Sciatic nerve (tissue), 2 donors: ENCODE data around the gene VPS37B. TPM values are rescaled to one million over a fixed set of nuclear protein-coding genes. Genes with fewer than 3 reads are reported as not detected.

Experiments
- ATAC-seq: fragments of 200-7000 bp; cut with Tn5 transposase; one replicate; pipeline ENCODE4 v1.9.1; 2020; ENCODE audit warnings: mild to moderate bottlenecking, moderate library complexity
- DNase-seq: peaks from one replicate; pipeline ENCODE4 v3.0.0-alpha.2; 2020; ENCODE audit warnings: low spot score
- intact Hi-C: fragments of 100-400 bp; cut with DNase I; formaldehyde crosslinking; loops from one replicate; pipeline ENCODE4 v1.14.2; 2022
- total RNA-seq: library from RNA; stranded (reverse); fragmentation: NEBNext Ultra II Directional; extraction: Animal tissue kit (Norgen Biotek cat#: 25700); gene quantifications from one replicate; pipeline ENCODE4 v1.2.1, GENCODE V29; 2021
- donor health status: DM: no; HTN: no; CAD: no.
- donor health status: DM: no; HTN: no; CAD: no.

Gene VPS37B
- total RNA-seq, 1 donor from 2014 or later = 24.8 TPM

GRCh38 chr12:122846622-122847515 is 49.1 kb downstream of the VPS37B start:
- intact Hi-C loops = no loop called here
- DNase-seq (no peak), ATAC-seq (no peak)

- ATAC-seq = no peak
- DNase-seq = no peak
- intact Hi-C loops = no loop called here
Measured at GRCh38 chr12:122845865-122846621, 49.9 kb downstream of the VPS37B start.

GRCh38 chr12:122845041-122845864 is 50.7 kb downstream of the VPS37B start:
- intact Hi-C loops = no loop called here
- peak; percentile 48 for ATAC-seq
- DNase-seq = no peak

GRCh38 chr12:122844366-122844971 is 51.5 kb downstream of the VPS37B start:
- intact Hi-C loops = no loop called here
- ATAC-seq (no peak), DNase-seq (no peak)

GRCh38 chr12:122843455-122843854 is 52.5 kb downstream of the VPS37B start:
- ATAC-seq (no peak), DNase-seq (no peak)
- intact Hi-C loops = no loop called here

- intact Hi-C loops = no loop called here
- DNase-seq (no peak), ATAC-seq (no peak)
Measured at GRCh38 chr12:122842505-122843405, 53.2 kb downstream of the VPS37B start.

- intact Hi-C loops = no loop called here
- DNase-seq = no peak
- ATAC-seq = no peak
Measured at GRCh38 chr12:122841544-122842321, 54.2 kb downstream of the VPS37B start.

GRCh38 chr12:122840580-122841513 is 55.1 kb downstream of the VPS37B start:
- ATAC-seq = no peak
- intact Hi-C loops = no loop called here
- DNase-seq = no peak

GRCh38 chr12:122839907-122840554 is 55.9 kb downstream of the VPS37B start:
- intact Hi-C loops = no loop called here
- DNase-seq = no peak

GRCh38 chr12:122838841-122839240 is 57.1 kb downstream of the VPS37B start:
- intact Hi-C loops = no loop called here
- no peak for DNase-seq
- ATAC-seq = no peak

More at GRCh38 chr12:122839907-122840554, 55.9 kb downstream of the VPS37B start:
- ATAC-seq = no peak

GRCh38 chr12:122837306-122838265 is 58.3 kb downstream of the VPS37B start:
- DNase-seq = no peak
- intact Hi-C loops = no loop called here
- ATAC-seq = no peak

- ATAC-seq (peak; percentile 38), DNase-seq (no peak)
- intact Hi-C loops = no loop called here
Measured at GRCh38 chr12:122836027-122836921, 59.6 kb downstream of the VPS37B start.

- DNase-seq = no peak
- no peak for ATAC-seq
- intact Hi-C loops = no loop called here
Measured at GRCh38 chr12:122835750-122836026, 60.2 kb downstream of the VPS37B start.
